ENCODE measurements around the gene INCA1.

- TF ChIP-seq CTCF (IDR thresholded peaks at IDR 0.05; ENCODE audit: insufficient read depth, low read length, poor library complexity, severe bottlenecking) (no peak), EZH2phosphoT487 (conservative IDR thresholded peaks at IDR 0.05; ENCODE audit: low read length) (no peak)
Measured at GRCh38 chr17:4960279-4960922, 36.9 kb downstream of the INCA1 start.
